PC-3 (cell line): ENCODE data around the gene ERGIC3. TPM values are rescaled to one million over a fixed set of nuclear protein-coding genes. Genes with fewer than 3 reads are reported as not detected.

Source experiments
- ATAC-seq: fragments of 200-7000 bp; cut with Tn5 transposase; 2 replicates; pipeline ENCODE4 v1.9.1; 2020; ENCODE audit warnings: mild to moderate bottlenecking, moderate library complexity
- BruUV-seq: library from RNA; stranded (reverse); fragments of 400-500 nt; replicated peaks from 2 replicates; lab custom pipeline; 2021; lab: Mats Ljungman, UMichigan
- CTCF ChIA-PET: fragments of 300-600 bp; sonication (Branson Sonifier 250); formaldehyde crosslinking; loops from one replicate; lab custom pipeline; 2022; ENCODE audit warnings: antibody characterized with exemption; lab: Charles Lee
- POLR2A ChIA-PET: fragments of 300-600 bp; sonication (Branson Sonifier 250); formaldehyde crosslinking; loops from one replicate; lab custom pipeline; 2022; ENCODE audit warnings: antibody characterized with exemption; ENCODE audit not compliant: unreplicated experiment; lab: Charles Lee
- DNase-seq: peaks from one replicate; pipeline ENCODE4 v3.0.0-alpha.2; 2015
- H2AFZ ChIP-seq: fragments of 300-600 bp; sonication (generic); 2 replicates; pipeline ENCODE4 v1.6.0; 2016; ENCODE audit warnings: antibody characterized with exemption, low read length
- H3F3A ChIP-seq: fragments of 300-600 bp; sonication (generic); one replicate; pipeline ENCODE4 v1.6.0; 2017; ENCODE audit warnings: antibody characterized with exemption, low read length, control low read depth, mild to moderate bottlenecking; ENCODE audit not compliant: unreplicated experiment
- H3K27ac ChIP-seq: fragments of 300-600 bp; sonication (generic); 2 replicates; pipeline ENCODE4 v1.5.1; 2016; ENCODE audit warnings: mild to moderate bottlenecking, low read length
- H3K27me3 ChIP-seq: fragments of 300-600 bp; sonication (generic); 2 replicates; pipeline ENCODE4 v1.6.1; 2016; ENCODE audit warnings: low read length, mixed read lengths
- H3K36me3 ChIP-seq: fragments of 300-600 bp; sonication (generic); 2 replicates; pipeline ENCODE4 v1.6.1; 2016; ENCODE audit warnings: low read depth, mixed run types, low read length, mixed read lengths
- H3K4me1 ChIP-seq: fragments of 300-600 bp; sonication (generic); 2 replicates; pipeline ENCODE4 v1.5.1; 2016; ENCODE audit warnings: low read length; ENCODE audit not compliant: insufficient read depth
- H3K4me2 ChIP-seq: fragments of 300-600 bp; sonication (generic); 2 replicates; pipeline ENCODE4 v1.6.0; 2016; ENCODE audit warnings: low read length
- H3K4me3 ChIP-seq: fragments of 300-600 bp; sonication (generic); 2 replicates; pipeline ENCODE4 v1.5.1; 2016; ENCODE audit warnings: mild to moderate bottlenecking, low read length, mixed read lengths
- H3K79me2 ChIP-seq: fragments of 300-600 bp; sonication (generic); 2 replicates; pipeline ENCODE4 v1.6.1; 2017; ENCODE audit warnings: low read length, mixed read lengths
- H3K9ac ChIP-seq: fragments of 300-600 bp; sonication (generic); 2 replicates; pipeline ENCODE4 v1.6.0; 2016; ENCODE audit warnings: mild to moderate bottlenecking, low read length
- H3K9me2 ChIP-seq: fragments of 300-600 bp; sonication (generic); replicated peaks from 2 replicates; pipeline ENCODE4 v1.6.1; 2016; ENCODE audit warnings: mixed run types, low read length, mixed read lengths
- H3K9me3 ChIP-seq: fragments of 300-600 bp; sonication (generic); 2 replicates; pipeline ENCODE4 v1.6.1; 2016; ENCODE audit warnings: low read length, mixed read lengths
- H4K20me1 ChIP-seq: fragments of 300-600 bp; sonication (generic); 2 replicates; pipeline ENCODE4 v1.6.1; 2016; ENCODE audit warnings: low read length, mixed read lengths
- EZH2 ChIP-seq: fragments of 300-600 bp; sonication (generic); IDR thresholded peaks from one replicate; pipeline ENCODE4 v1.6.1; 2017; ENCODE audit warnings: antibody characterized with exemption, mild to moderate bottlenecking, low read length; ENCODE audit not compliant: unreplicated experiment
- EZH2phosphoT487 ChIP-seq: fragments of 300-600 bp; sonication (generic); IDR thresholded peaks from 2 replicates; pipeline ENCODE4 v1.6.1; 2018; ENCODE audit warnings: mild to moderate bottlenecking, antibody characterized with exemption, low read length, borderline replicate concordance
- intact Hi-C: fragments of 100-400 bp; cut with micrococcal nuclease; formaldehyde crosslinking; loops from 2 replicates; pipeline ENCODE4 v1.9.0; 2023
- total RNA-seq: library from RNA; depleted of rRNA; stranded (reverse); fragments of >200 nt; gene quantifications from 2 replicates; pipeline ENCODE4 v1.2.3, GENCODE V29; 2014
- TF ChIP-seq, protein P1 (sequence below): fragments of 300-600 bp; sonication (generic); conservative IDR thresholded peaks from 2 replicates; pipeline ENCODE4 v1.5.1; 2017; ENCODE audit warnings: antibody characterized with exemption, low read depth, mild to moderate bottlenecking, low read length

The ERGIC3 gene
- total RNA-seq, 1 experiment from 2014 or later, result 284 TPM

GRCh38 chr20:35511814-35512420 lies 30.0 kb upstream of the ERGIC3 start:
- Histone ChIP-seq H4K20me1 (no peaks in the 10 kb centered on the region), H3K4me2 (no peak overlapping the region), H3F3A (peaks cover 4% of the 10 kb centered on the region), H2AFZ (no peak overlapping the region), H3K4me3 (no peak overlapping the region), H3K27me3 (no peaks in the 10 kb centered on the region), H3K9me2 (no peaks in the 10 kb centered on the region), H3K79me2 (no peaks in the 10 kb centered on the region), H3K9ac (no peak overlapping the region), H3K27ac (no peak overlapping the region), H3K36me3 (peaks cover 19% of the 10 kb centered on the region; the same call in 1 of the 2 replicates), H3K4me1 (peaks cover 25% of the 10 kb centered on the region), H3K9me3 (no peaks in the 10 kb centered on the region)
- DNase-seq (peak; percentile 68), ATAC-seq (0 out of 2 replicates have a peak, but pooled peaks have one; percentile 5)
- POLR2A ChIA-PET, result no interaction called here
- no TSS peak for BruUV-seq
- intact Hi-C loops, result loop anchor here (2.0 to 10.0 kb wide), 2 partner anchors 29 to 153 kb away; partner anchors contain the start of genes CPNE1 and RBM12
- TF ChIP-seq EZH2phosphoT487 (no peak), EZH2 (no peak)
- TF ChIP-seq, protein P1, sequence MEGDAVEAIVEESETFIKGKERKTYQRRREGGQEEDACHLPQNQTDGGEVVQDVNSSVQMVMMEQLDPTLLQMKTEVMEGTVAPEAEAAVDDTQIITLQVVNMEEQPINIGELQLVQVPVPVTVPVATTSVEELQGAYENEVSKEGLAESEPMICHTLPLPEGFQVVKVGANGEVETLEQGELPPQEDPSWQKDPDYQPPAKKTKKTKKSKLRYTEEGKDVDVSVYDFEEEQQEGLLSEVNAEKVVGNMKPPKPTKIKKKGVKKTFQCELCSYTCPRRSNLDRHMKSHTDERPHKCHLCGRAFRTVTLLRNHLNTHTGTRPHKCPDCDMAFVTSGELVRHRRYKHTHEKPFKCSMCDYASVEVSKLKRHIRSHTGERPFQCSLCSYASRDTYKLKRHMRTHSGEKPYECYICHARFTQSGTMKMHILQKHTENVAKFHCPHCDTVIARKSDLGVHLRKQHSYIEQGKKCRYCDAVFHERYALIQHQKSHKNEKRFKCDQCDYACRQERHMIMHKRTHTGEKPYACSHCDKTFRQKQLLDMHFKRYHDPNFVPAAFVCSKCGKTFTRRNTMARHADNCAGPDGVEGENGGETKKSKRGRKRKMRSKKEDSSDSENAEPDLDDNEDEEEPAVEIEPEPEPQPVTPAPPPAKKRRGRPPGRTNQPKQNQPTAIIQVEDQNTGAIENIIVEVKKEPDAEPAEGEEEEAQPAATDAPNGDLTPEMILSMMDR, result peak; percentile 92
- CTCF ChIA-PET, result interaction anchor here (0.6 kb wide), 1 partner anchor 228 kb away, joined by 3 read pairs; no protein-coding TSS in a partner anchor

GRCh38 chr20:35514371-35514932 lies 27.4 kb upstream of the ERGIC3 start:
- Histone ChIP-seq H3K79me2 (no peaks in the 10 kb centered on the region), H3K9ac (no peak overlapping the region), H3K4me1 (peaks cover 25% of the 10 kb centered on the region), H3K9me3 (no peaks in the 10 kb centered on the region), H4K20me1 (no peaks in the 10 kb centered on the region), H3K27me3 (no peaks in the 10 kb centered on the region), H2AFZ (no peak overlapping the region), H3K4me3 (no peak overlapping the region), H3K36me3 (peaks cover 18% of the 10 kb centered on the region; the same call in 1 of the 2 replicates), H3K4me2 (no peak overlapping the region), H3K27ac (no peak overlapping the region), H3F3A (peaks cover 4% of the 10 kb centered on the region), H3K9me2 (no peaks in the 10 kb centered on the region)
- ATAC-seq, result no peak
- TF ChIP-seq, protein P1, result no peak
- TF ChIP-seq EZH2 (no peak), EZH2phosphoT487 (no peak)
- CTCF ChIA-PET, result no interaction called here
- POLR2A ChIA-PET, result interaction anchor here (0.5 kb wide), 1 partner anchor 75 kb away, joined by 3 read pairs; no protein-coding TSS in a partner anchor
- BruUV-seq, result TSS peak; percentile 8
- no peak for DNase-seq
- intact Hi-C loops, result loop anchor here (10.0 kb wide), 1 partner anchor 150 kb away; the partner anchor contains the start of genes CPNE1 and RBM12
